Nephron (organoid): ENCODE measurements around the gene IGDCC3.

Experiments
- H3K27ac Mint-ChIP-seq, 3 experiments: 2 replicates each; pipeline ENCODE4 v1.8.0; 2020; ENCODE audit warnings: mixed read lengths in 3 of 3, mild to moderate bottlenecking in 2 of 3, moderate library complexity in 1 of 3
- H3K27me3 Mint-ChIP-seq: 2 replicates; pipeline ENCODE4 v1.8.0; 2021; ENCODE audit warnings: low read depth, mild to moderate bottlenecking, moderate library complexity, mixed read lengths
- H3K36me3 Mint-ChIP-seq: 2 replicates; pipeline ENCODE4 v1.8.0; 2020; ENCODE audit warnings: low read depth, mixed read lengths
- H3K4me1 Mint-ChIP-seq: 2 replicates; pipeline ENCODE4 v1.8.0; 2020; ENCODE audit warnings: mixed read lengths
- H3K4me3 Mint-ChIP-seq, 3 experiments: 2 replicates each; pipeline ENCODE4 v1.8.0; 2020; ENCODE audit warnings: mild to moderate bottlenecking in 3 of 3, mixed read lengths in 3 of 3, moderate library complexity in 2 of 3
- H3K9me3 Mint-ChIP-seq: 2 replicates; pipeline ENCODE4 v1.8.0; 2020; ENCODE audit warnings: mixed read lengths
- CTCF ChIP-seq, 3 experiments: fragments of 200-600 bp; sonication (generic); IDR thresholded peaks; one replicate each; pipeline ENCODE4 v1.5.0; 2021; ENCODE audit warnings: antibody characterized with exemption in 3 of 3; ENCODE audit not compliant: unreplicated experiment in 3 of 3

The IGDCC3 gene

GRCh38 chr15:65371976-65372786, 5.6 kb downstream of the IGDCC3 start:
- H3K4me3 Mint-ChIP-seq: peak overlapping the region in 1 of 3 experiments; percentile 19
- TF ChIP-seq CTCF (IDR thresholded peaks at IDR 0.05; ENCODE audit: unreplicated experiment in 3 of 3): no peak
- H3K9me3 Mint-ChIP-seq: no peaks in the 10 kb centered on the region
- H3K36me3 Mint-ChIP-seq: peaks cover 37% of the 10 kb centered on the region
- no peak overlapping the region for H3K27ac Mint-ChIP-seq
- H3K27me3 Mint-ChIP-seq: peaks cover 25% of the 10 kb centered on the region
- peaks cover 44% of the 10 kb centered on the region for H3K4me1 Mint-ChIP-seq

- H3K4me1 Mint-ChIP-seq: peaks cover 40% of the 10 kb centered on the region
- no peaks in the 10 kb centered on the region for H3K9me3 Mint-ChIP-seq
- peaks cover 25% of the 10 kb centered on the region for H3K27me3 Mint-ChIP-seq
- no peak overlapping the region for H3K4me3 Mint-ChIP-seq
- no peak for TF ChIP-seq CTCF (IDR thresholded peaks at IDR 0.05; ENCODE audit: unreplicated experiment in 3 of 3)
- H3K36me3 Mint-ChIP-seq: peaks cover 40% of the 10 kb centered on the region
- H3K27ac Mint-ChIP-seq: no peak overlapping the region
Measured at GRCh38 chr15:65370885-65371284, 6.9 kb downstream of the IGDCC3 start.

GRCh38 chr15:65369651-65370050, 8.2 kb downstream of the IGDCC3 start:
- Mint-ChIP-seq H3K27ac (peak overlapping the region; percentile 8 to 51 (median 44)), H3K27me3 (peaks cover 18% of the 10 kb centered on the region), H3K4me1 (peaks cover 35% of the 10 kb centered on the region), H3K4me3 (no peak overlapping the region), H3K9me3 (no peaks in the 10 kb centered on the region), H3K36me3 (peaks cover 36% of the 10 kb centered on the region)
- TF ChIP-seq CTCF (IDR thresholded peaks at IDR 0.05; ENCODE audit: unreplicated experiment in 3 of 3): no peak

- TF ChIP-seq CTCF (IDR thresholded peaks at IDR 0.05; ENCODE audit: unreplicated experiment in 3 of 3): no peak
- Mint-ChIP-seq H3K27ac (peak overlapping the region; percentile 73 to 88 (median 87)), H3K4me3 (no peak overlapping the region), H3K36me3 (peaks cover 36% of the 10 kb centered on the region), H3K9me3 (no peaks in the 10 kb centered on the region), H3K27me3 (peaks cover 14% of the 10 kb centered on the region), H3K4me1 (peaks cover 36% of the 10 kb centered on the region)
Measured at GRCh38 chr15:65369212-65369547, 8.6 kb downstream of the IGDCC3 start.

GRCh38 chr15:65368302-65369211, 9.2 kb downstream of the IGDCC3 start:
- H3K27ac Mint-ChIP-seq: peak overlapping the region; percentile 73 to 88 (median 87)
- H3K9me3 Mint-ChIP-seq: no peaks in the 10 kb centered on the region
- H3K36me3 Mint-ChIP-seq: peaks cover 31% of the 10 kb centered on the region
- peaks cover 37% of the 10 kb centered on the region for H3K4me1 Mint-ChIP-seq
- H3K4me3 Mint-ChIP-seq: peak overlapping the region in 1 of 3 experiments; percentile 6
- H3K27me3 Mint-ChIP-seq: peaks cover 10% of the 10 kb centered on the region
- no peak for TF ChIP-seq CTCF (IDR thresholded peaks at IDR 0.05; ENCODE audit: unreplicated experiment in 3 of 3)
